ES-I3 (cell line): Measurements from ENCODE around the gene CLIC5.

ENCODE experiments used
- H3K36me3 ChIP-seq: 2 replicates; pipeline ENCODE4 v1.6.1; 2013; ENCODE audit warnings: mild to moderate bottlenecking, low read length, control low read depth, moderate library complexity; ENCODE audit not compliant: insufficient read depth
- H3K4me1 ChIP-seq: 2 replicates; pipeline ENCODE4 v1.6.1; 2013; ENCODE audit warnings: mild to moderate bottlenecking, control low read depth, low read length; ENCODE audit not compliant: insufficient read depth
- H3K9ac ChIP-seq: 2 replicates; pipeline ENCODE4 v1.6.1; 2013; ENCODE audit warnings: low read depth, mild to moderate bottlenecking, low read length, moderate library complexity
- H3K9me3 ChIP-seq: 2 replicates; pipeline ENCODE4 v1.6.1; 2013; ENCODE audit warnings: mild to moderate bottlenecking, low read length, moderate library complexity; ENCODE audit not compliant: control insufficient read depth, insufficient read depth

The CLIC5 gene

DNA sequence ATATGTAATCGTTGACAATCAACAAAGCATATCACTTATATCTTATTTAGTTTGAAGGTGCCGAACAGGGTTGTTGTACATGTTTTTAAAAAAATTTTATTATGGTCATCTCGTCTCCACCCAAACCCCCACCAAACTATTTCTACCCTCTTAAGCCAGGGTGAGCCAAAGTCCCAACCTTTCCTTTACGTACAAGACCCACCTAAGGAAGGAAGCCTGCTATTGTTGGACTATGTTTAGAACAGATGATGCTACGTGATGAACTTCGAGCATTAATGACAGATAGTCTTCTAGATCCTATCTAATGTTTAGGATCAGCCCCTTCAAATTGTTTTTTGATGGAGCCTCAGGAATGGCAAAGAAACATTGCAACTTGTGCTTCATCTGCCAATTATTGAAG, 44.4 kb downstream of the CLIC5 start:
- no peaks in the 10 kb centered on the region; the same call in 1 of the 2 replicates for H3K9me3 ChIP-seq
- H3K9ac ChIP-seq: no peak overlapping the region
- H3K4me1 ChIP-seq: no peaks in the 10 kb centered on the region
- H3K36me3 ChIP-seq: no peaks in the 10 kb centered on the region

DNA sequence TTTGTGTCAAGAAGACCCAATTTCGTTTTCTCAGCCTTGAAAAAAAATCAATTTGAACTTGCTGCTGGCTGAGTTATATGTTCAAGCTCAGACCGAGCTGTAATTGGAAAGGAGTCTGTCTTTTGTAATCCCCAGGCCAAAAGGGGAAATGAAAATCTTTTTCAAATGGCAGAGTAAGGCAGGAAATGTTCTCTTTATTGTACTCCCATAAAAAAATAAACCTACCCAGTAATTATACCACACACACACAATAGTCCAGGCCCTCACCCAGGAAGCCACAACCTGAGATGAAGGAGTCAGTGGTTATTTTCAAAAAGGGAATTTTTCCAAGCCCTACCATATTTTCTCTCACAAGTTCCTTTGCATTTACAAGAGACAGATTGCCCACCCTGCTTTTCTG, 45.3 kb downstream of the CLIC5 start:
- H3K9ac ChIP-seq: no peak overlapping the region
- no peaks in the 10 kb centered on the region for H3K36me3 ChIP-seq
- no peaks in the 10 kb centered on the region; the same call in 1 of the 2 replicates for H3K9me3 ChIP-seq
- H3K4me1 ChIP-seq: peaks cover 3% of the 10 kb centered on the region; the same call in 1 of the 2 replicates

DNA sequence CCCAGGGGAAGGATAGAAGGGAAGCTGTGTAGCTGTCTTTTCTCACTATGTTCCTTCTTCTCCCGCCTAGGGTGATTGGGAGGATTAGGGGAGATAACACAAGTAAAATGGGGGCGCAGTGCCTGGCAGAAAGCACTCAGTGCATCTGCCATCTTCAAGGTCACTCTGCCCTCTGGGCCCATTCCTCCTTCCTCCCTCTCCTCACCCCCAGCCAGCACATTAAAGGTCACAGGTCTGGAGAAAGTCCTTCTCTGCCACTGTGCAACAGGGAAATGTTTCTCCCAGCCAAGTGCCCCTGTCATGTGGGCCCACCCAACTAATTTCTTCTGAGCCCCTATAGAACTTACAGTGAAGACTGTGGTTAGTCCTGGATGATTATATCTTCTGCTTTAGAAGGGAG, 45.8 kb downstream of the CLIC5 start:
- Histone ChIP-seq H3K4me1 (peaks cover 3% of the 10 kb centered on the region; the same call in 1 of the 2 replicates), H3K36me3 (no peaks in the 10 kb centered on the region), H3K9me3 (no peaks in the 10 kb centered on the region), H3K9ac (no peak overlapping the region)

DNA sequence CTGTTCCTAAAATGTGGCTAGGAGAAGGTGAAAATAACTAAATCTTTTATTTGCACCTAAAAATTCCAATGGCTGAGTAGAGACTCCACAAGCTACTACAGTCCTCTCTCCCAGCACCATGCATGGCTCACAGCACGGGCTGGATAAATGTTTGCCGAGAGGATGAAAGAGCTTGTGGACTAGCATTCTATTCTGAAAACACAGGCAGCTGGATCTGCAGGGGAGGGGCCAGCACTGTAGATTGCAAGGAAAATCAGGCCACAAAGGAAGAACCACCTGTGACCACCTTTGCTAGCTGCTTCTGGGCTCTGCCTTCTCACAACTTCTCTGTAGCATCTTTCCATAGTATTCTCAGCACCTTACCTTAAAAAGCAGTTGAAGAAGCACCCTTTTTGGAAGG, 46.6 kb downstream of the CLIC5 start:
- Histone ChIP-seq H3K9me3 (no peaks in the 10 kb centered on the region), H3K9ac (no peak overlapping the region), H3K4me1 (peaks cover 3% of the 10 kb centered on the region; the same call in 1 of the 2 replicates)

DNA sequence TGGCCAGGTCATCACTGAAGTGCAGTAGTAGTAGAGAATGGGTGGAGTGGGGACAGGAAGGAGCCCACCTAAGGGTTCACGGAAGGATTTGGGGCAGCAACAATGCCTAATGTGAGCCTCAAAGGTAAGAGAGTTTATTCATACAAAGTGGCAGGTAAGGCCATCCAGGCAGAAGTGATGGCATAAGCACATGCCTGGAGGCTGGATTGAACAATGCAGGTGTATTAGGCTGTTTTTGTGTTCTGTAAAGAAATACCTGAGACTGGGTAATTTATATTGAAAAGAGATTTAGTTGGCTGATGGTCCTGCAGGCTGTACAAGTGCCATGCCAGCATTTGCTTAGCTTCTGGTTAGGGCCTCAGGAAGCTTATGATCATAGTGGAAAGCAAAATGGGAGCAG, 48.3 kb downstream of the CLIC5 start:
- no peak overlapping the region for H3K9ac ChIP-seq
- H3K9me3 ChIP-seq: no peaks in the 10 kb centered on the region
- peaks cover 3% of the 10 kb centered on the region; the same call in 1 of the 2 replicates for H3K4me1 ChIP-seq
- no peaks in the 10 kb centered on the region for H3K36me3 ChIP-seq

More for the DNA sequence above, 46.6 kb downstream of the CLIC5 start:
- H3K36me3 ChIP-seq: no peaks in the 10 kb centered on the region

DNA sequence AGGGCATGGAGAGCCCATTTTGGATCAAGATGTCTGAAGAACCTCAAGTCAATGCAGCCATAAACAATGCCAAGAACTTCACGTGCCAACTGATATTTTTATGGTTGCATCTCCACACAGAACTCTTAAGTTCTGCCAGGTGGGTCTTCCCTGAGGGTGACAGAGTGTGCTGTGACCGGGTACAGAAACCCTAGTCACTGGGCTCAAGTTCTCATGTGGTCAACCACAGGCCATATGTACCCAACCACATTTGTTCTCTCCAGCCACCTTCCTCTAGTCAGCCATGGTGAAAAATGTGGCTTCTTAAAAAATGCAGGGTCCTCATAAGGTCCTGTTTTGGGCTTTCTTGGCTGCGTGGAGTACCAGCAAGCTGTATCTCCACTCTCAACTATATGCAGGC, 48.9 kb downstream of the CLIC5 start:
- Histone ChIP-seq H3K36me3 (no peaks in the 10 kb centered on the region), H3K4me1 (peaks cover 3% of the 10 kb centered on the region; the same call in 1 of the 2 replicates), H3K9ac (no peak overlapping the region), H3K9me3 (no peaks in the 10 kb centered on the region)

DNA sequence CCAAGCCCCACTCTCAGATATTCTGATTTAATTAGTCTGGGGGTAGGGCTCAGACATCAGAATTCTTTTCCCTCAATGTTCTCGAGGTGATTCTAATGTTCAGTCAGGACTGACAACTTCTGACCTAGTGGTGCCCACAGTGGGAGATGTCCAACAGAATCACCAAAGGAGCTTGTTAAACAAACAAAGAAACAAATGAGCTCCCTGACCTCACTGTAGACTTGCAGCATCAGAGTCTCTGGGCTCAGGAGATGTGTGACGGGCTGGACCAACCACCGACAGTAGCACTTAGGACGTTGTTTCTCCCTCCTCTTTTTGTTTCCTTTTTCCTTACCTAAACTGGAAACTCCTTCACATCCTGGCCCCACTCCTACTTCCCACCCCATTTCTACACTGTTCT, 49.3 kb downstream of the CLIC5 start:
- Histone ChIP-seq H3K9me3 (no peaks in the 10 kb centered on the region), H3K36me3 (no peaks in the 10 kb centered on the region), H3K4me1 (peaks cover 3% of the 10 kb centered on the region; the same call in 1 of the 2 replicates), H3K9ac (no peak overlapping the region)

DNA sequence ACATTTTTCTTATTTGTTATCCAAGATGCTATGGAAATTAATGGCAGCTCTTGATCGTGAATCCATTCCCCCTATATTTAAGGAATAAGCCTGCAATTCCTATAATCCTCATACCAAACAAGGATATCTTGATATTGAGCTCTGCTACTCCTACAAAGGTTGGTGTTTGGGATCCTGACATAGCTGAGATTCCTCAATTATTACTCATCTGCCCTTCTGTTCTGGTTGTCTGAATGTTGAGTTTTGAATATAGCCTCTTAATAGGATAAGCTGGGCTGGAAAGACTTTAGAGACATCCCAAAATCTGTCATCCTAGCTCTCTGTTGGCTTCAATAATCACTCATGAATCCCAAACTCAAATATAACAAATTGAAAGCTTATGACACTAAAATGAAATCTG, 49.9 kb downstream of the CLIC5 start:
- Histone ChIP-seq H3K36me3 (no peaks in the 10 kb centered on the region), H3K4me1 (peaks cover 3% of the 10 kb centered on the region; the same call in 1 of the 2 replicates)

DNA sequence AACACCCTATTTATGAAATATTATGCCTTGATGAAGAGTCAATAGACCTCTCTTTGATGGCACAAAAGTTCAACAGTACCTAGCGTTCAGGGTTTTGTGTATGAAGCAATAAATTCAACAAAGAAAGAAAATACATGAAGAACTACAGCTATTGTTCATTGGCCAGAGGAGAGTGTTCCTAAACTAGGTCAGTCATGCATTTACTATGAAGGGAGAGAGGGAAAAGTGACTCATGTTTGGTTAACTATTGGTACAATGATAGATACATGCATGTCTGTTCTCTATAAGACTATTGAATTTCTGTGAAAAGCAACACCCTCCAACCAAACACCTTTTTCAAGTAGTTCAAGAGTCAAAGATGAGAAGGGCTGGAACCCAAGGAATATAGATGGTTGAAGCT, 50.7 kb downstream of the CLIC5 start:
- Histone ChIP-seq H3K9me3 (no peaks in the 10 kb centered on the region), H3K36me3 (no peaks in the 10 kb centered on the region), H3K4me1 (peaks cover 3% of the 10 kb centered on the region; the same call in 1 of the 2 replicates), H3K9ac (no peak overlapping the region)

More for the DNA sequence above, 49.9 kb downstream of the CLIC5 start:
- H3K9ac ChIP-seq: no peak overlapping the region
- no peaks in the 10 kb centered on the region for H3K9me3 ChIP-seq

DNA sequence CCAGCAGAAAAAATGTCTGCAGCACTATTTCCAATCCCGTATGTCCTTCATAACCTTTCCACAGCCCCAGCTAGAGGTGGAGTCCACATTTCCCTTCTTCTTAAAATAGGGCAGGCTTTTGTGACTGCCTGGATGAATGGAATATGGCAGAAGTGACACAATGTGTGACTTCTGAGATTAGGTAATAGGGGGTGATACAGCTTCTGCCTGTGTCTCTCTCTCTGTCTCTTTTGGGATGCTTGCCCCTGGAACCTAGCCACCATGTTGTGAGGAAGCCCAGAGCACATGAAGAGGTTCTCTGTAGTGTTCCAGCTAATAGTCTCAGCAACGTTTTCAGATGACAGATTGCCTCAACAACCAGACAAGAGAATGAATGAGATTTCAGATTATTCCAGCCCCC, 51.4 kb downstream of the CLIC5 start:
- H3K36me3 ChIP-seq: no peaks in the 10 kb centered on the region
- peaks cover 3% of the 10 kb centered on the region; the same call in 1 of the 2 replicates for H3K4me1 ChIP-seq
- H3K9ac ChIP-seq: no peak overlapping the region
- no peaks in the 10 kb centered on the region for H3K9me3 ChIP-seq

DNA sequence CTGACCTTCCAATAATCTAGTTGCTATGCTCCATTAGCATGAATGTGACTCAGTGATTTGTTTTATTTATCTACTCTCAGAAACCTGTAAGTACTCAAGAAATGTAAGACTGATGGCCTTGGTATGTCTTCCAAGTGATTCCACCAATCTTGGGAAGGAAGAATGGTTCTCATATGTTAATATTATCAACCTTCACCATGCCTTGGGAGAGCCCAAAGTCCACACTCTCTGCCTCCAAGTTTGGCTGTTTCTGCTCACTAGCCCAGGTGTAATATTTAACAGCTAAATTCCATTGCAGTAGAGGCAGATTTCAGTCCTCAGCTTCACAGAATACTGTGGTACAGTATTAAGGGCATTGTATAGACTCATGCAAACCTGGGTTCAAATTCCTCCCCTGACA, 51.8 kb downstream of the CLIC5 start:
- Histone ChIP-seq H3K4me1 (peaks cover 3% of the 10 kb centered on the region; the same call in 1 of the 2 replicates), H3K9ac (no peak overlapping the region), H3K36me3 (no peaks in the 10 kb centered on the region), H3K9me3 (no peaks in the 10 kb centered on the region)

DNA sequence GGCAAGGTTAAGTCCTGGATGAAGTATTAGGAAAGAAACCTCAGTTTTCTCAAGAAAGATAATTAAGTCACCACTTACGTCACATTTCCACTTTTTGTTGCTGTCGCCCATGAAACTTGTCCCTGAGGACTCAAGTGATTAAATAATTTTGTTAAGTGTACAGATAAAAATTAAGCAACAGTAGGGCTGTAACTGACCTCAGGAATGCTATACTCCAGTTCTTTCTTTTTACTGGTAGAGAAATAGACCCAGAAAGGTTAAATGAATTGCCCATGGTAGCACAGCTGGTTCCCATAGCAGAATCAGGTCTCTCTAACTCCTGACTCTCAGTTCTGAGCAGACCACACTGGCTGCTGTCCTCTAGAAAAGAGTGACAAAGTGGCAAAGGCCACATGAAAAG, 54.5 kb downstream of the CLIC5 start:
- Histone ChIP-seq H3K9ac (no peak overlapping the region), H3K9me3 (no peaks in the 10 kb centered on the region), H3K4me1 (peaks cover 8% of the 10 kb centered on the region; the same call in 1 of the 2 replicates), H3K36me3 (no peaks in the 10 kb centered on the region)

DNA sequence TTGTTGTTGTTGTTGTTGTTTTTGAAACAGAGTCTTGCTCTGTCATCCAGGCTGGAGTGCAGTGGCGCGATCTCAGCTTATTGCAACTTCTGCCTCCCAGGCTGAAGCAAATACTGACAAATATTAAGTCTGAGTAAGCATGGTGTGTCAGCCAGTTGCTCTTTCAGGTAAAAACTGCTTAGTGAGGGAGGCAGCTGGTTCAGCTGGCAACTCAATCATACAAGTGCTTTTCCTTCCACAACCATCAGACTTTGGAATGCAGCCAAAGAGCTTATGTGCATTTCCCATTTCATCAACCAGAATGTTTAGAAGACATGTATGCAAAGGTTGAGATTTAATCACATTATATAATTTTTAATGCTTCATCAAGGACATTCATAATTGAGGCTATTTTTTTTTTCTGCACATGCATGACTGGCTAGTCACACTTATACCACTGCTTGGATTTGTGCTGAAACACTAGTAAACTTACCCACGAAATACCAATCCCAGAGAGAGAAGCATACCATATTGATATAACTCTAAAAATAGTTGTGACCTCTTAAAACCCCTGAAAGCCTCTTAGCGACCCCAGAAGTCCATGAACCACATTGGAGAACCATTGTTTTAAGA, 56.0 kb downstream of the CLIC5 start:
- H3K9me3 ChIP-seq: no peaks in the 10 kb centered on the region
- H3K9ac ChIP-seq: no peak overlapping the region
- H3K4me1 ChIP-seq: peaks cover 5% of the 10 kb centered on the region; the same call in 1 of the 2 replicates
- no peaks in the 10 kb centered on the region for H3K36me3 ChIP-seq

DNA sequence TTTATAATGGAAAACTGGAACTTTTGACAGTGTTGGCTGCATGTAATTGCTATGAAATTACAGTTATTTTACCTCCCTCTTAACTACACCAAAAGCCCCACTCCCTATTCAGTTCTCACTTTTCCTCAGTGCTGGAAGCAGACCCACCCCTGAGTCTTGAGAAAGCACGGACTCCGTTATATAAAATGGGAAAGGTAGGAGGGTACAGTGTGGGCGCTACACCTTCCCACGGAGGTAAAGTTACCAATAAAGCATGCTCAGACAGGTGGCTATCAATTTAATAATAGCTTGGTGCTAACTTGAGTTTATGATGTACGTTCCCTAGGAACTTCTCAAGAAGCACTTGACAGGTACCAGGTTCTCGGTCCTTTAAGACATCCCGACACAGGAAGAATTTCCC, 59.0 kb downstream of the CLIC5 start:
- Histone ChIP-seq H3K9ac (no peak overlapping the region), H3K9me3 (no peaks in the 10 kb centered on the region), H3K36me3 (no peaks in the 10 kb centered on the region), H3K4me1 (peaks cover 5% of the 10 kb centered on the region; the same call in 1 of the 2 replicates)

DNA sequence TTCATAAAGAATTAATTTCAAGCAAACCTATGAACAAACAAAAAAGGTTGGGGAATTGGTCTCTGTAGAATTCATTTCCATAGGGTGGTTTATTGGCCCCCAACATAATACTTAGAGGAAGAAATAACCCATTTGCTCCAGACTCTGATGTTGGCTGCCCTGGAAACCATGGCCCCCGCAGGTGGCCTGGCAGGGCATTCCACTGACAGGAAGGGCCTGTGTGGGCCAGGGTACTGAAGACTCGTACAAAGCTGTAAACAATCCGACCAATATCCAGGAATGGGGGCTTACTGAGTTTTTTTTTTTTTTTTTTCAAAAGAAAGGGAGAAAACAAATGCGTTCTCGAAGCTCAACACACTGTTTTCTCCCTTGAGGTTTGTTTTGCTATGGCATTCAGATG, 59.5 kb downstream of the CLIC5 start:
- Histone ChIP-seq H3K36me3 (no peaks in the 10 kb centered on the region), H3K4me1 (peaks cover 5% of the 10 kb centered on the region; the same call in 1 of the 2 replicates), H3K9ac (no peak overlapping the region), H3K9me3 (no peaks in the 10 kb centered on the region)
